Activated CD4-positive, alpha-beta T cell treated with anti-CD3 and anti-CD28 coated beads for 24 hours (primary cell): ENCODE measurements around the gene TAF4.
"Not testable (repeated sequence)": the region's sequence is repeated elsewhere in the genome, so short reads cannot be mapped to it uniquely, and the experiment has no call there.

Experiments used
- DNase-seq, 2 donors: peaks; one replicate each; pipeline ENCODE4 v3.0.0-alpha.2; 2020; ENCODE audit warnings: low read depth in 2 of 2

Gene TAF4

DNA sequence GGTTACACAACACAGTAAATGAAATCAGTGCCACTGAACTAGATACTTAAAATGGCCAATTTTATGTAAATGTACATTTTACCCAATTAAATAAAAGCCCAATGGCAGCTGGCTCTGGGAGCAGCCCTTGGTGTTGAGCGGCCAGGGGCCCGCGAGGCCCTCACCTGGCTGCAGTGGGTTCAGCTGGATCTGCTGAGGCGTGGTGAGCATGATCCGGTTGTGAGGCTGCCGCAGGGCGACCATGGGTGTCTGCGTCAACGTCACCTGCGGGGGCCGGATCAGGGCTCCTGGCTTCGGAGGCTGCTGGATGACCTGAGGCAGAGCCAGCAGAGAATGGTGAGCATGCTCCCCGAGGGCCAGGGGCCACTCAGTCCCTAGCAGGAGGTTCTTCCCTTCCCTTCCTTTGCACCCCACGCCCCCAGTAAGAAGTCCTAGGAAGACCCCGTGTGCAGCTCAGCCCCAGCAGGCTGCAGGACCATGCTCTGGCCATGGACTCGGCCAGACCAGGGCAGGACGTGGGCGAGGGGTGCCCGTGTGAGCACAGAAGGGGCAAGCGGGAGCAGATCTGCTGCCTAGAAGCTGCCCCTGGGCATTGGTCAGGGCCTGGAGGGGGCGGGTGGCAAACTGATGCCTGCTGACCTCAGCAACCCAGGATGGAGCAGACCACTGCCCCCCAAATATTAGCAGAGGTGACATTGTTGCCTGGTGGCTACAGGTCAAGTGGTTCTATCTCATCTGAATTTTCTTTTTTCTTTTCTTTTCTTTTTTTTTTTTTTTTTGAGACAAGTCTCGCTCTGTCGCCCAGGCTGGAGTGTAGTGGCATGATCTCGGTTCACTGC is 61.9 kb downstream of the TAF4 start:
- DNase-seq = no peak

DNA sequence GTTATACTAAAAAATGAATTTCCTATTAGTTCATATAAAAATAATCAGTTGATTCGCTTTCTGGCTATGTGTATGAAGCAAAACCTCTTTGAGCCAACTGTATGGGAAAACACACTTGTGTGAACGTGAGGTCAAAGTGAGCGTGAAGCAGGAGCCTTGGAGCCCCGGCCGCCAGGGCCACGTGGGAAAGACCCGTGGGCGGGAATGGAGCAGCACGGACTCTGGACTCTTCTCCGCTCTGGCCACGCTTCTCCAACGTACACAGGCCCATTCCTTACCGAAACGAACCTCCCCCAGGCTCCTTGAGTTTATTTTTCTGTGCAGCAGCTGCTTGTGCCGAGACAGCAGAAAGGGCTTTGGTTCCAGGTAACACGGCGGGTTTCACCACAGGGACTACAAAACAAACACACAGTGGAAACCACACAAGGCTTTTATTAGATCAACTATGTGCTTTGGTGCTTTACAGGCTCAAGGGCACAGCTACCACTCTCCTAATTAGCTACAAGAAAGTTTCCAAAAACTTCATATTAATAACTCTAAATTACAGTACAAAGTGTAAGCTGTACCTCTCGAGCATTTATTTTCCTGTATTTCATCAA is 62.7 kb downstream of the TAF4 start:
- DNase-seq = no peak

DNA sequence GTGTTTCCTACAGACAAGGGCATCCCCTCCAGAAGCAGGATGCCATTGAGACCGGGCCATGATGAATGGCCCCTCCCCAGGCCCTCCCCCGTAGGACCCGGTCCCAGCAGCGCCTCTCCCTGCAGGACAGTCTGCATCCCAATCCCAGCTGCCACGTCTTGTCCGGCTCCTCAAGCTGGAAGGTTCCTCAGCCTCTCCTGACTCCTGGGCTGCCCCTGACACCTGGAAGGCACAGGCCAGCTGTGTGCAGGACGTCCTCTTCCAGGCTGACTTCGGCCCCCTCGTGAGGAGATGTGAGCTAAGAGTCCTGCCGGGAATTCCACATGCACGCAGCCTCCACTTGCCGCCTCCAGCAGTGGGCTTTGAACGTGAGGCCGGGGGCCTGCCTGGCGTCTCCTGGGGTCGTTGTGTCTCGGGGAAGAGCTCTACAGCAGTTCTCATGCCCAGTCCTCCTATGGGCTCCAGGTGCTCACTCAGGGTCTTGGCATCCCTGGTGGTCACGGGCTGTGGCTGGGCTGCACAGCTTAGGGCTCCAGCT is 64.4 kb downstream of the TAF4 start:
- no peak for DNase-seq

- no peak for DNase-seq
These were observed 67.1 kb downstream of the TAF4 start for GRCh38 chr20:61998343-61999121.

GRCh38 chr20:61997891-61998290 is 67.8 kb downstream of the TAF4 start:
- no peak for DNase-seq

DNA sequence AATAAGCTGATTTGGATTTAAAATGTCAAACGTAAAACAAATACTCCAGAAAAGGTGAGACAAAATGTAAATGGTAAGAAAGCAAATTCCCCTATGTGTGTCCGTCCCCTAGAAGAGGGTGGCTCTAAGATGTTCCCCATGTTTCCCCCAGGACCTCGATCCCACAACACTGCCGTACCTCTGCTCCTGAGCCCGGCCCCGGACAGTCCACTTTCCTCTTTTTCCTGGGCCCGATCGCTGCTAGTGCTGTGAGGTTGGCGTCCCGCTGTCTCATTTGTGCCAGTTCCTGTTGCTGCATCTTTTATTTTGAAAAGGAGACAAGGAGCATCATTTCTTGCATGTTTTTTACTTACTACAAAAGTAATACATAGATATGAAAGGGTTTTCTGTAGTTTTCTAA is 68.3 kb downstream of the TAF4 start:
- DNase-seq = no peak

DNA sequence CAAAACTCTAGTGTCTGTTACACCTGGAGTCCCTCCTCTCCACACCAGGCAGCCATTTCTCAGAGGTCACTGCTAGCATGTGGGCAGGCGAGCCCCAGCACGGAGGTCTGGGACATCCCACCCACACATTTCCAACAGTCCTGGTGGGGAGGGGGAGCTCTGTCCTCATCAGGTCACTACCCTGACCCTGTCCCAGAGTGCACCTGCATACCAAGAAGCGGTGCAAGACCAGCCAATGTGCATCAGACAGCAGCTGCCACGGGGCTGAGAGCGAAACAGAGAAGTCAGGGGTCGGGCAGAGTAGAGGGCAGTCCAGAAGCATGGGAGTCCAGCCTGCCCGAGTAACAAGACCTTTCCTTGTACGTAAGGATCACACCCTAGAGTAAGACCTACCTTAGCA is 71.1 kb downstream of the TAF4 start:
- no peak for DNase-seq

GRCh38 chr20:61993058-61993457 is 72.6 kb downstream of the TAF4 start:
- no peak for DNase-seq

DNA sequence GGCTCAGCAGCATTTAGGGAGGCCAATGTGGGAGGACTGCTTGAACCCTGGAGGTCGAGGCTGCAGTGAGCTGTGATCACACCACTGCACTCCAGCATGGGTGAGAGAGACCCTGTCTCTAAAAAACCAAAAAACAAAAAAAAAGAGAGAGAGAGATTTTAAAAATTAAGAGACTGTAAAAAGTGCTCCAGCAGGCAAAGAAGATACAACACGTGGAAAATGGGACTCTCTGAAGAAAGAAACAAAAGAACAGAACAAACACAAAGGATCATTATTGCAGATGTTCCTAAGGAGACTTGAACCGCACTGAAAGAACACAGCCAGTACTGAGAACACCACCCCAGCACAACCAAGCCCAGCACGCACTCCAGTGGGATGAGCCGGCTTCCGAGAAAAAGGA is 74.2 kb downstream of the TAF4 start:
- no peak for DNase-seq

DNA sequence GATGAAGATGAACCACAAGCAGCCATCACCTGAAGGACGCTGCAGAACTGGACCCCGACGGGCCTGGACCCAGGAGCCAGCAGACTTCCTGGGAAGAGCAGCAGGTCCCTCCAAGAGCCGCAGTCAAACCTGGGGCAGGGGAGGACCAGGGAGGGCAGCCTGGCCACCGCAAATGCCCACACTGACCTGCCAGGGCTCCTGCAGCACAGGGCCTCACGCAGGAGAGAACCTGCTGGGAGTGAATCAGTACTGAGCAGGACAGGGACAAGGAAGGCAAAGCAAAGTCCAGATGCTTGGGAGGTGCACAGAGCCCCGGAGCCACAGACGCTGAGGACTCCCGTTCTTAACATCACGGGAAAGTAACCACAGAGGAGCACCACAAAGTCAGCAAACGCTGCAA is 75.2 kb downstream of the TAF4 start:
- DNase-seq = no peak

DNA sequence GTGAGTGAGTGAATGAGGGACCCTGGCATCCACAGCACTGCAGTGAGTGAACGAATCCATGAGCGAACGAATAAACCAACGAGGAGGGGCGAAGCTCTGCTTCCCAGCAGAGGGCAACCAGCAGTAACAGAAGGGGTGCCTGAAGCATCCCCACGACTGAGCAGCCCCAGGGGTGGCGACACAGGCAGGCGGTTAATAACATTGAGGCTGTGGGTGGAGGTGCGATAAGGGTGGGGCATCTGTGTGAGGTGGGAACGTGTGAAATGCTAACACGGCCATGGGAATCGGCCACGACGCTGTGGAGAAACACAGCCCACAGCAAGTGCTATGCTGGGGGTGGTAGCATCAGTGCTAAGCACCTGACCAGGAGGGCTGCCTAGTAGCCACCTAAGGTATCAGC is 75.9 kb downstream of the TAF4 start:
- no peak for DNase-seq

- no peak for DNase-seq
These were observed 77.0 kb downstream of the TAF4 start for GRCh38 chr20:61988665-61989064.

- no peak for DNase-seq
These were observed 78.8 kb downstream of the TAF4 start for GRCh38 chr20:61986762-61987321.

DNA sequence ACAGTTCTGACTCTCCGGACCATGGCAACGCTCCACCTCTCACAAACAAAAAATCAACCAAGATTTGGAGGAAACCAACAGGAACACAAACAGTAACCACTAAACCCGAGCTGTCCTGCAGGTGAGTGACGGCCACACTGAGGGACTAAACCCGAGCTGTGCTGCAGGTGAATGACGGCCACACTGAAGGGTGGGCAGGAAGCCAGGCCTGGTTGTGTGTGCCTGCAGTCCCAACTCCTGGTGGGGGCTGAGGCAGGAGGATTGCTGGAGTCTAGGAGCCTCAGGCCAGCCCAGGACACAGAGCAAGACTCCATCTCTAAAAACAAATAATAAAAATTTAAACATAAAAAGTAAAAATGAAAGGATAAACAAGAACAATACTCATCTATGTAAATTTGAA is 80.6 kb downstream of the TAF4 start:
- DNase-seq = no peak

GRCh38 chr20:61984431-61984830 is 81.2 kb downstream of the TAF4 start:
- not testable (repeated sequence) for DNase-seq

DNA sequence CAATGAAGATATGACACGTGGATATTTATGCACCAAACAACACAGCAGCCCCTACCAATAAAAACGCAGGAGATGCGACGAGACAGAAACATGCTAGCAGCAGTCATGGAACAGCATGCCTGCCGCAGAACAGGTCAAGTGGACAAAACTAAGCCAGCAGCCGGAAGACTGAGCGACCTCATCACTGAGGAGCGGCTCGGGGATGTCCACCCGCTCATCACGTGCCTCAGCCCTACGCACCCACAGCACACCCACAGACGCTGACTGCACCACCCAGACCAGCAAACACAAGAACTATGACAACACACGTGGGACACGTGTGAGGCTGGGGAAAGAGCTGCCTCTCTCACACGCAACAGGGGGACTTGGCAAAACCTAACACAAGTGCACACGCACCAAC is 81.7 kb downstream of the TAF4 start:
- DNase-seq = no peak

- DNase-seq = no peak
These were observed 82.7 kb downstream of the TAF4 start for GRCh38 chr20:61982951-61983315.

DNA sequence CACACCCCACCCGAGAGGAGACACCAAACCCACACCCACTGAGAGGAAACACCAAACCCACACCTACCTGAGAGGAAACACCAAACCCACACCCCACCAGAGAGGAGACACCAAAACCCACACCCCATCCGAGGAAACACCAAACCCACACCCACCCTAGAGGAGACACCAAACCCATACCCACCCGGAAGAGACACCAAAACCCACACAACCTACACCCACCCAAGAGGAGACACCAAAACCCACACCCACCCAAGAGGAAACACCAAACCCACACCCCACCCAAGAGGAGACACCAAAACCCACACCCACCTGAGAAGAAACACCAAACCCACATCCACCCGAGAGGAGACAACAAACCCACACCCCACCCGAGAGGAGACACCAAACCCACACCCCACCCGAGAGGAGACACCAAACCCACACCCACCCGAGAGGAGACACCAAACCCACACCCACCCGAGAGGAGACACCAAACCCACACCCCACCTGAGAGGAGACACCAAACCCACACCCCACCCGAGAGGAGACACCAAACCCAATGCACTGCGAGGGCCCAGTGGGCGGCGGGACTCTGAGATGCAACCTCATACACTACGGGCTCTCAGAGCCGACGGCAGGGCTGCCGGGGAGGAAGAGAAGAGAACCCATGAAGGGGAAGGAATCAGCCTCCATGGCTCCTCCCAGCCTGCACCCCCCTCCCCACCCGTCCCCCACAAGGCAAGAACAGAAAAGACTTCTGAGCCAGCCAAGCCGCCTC is 83.3 kb downstream of the TAF4 start:
- DNase-seq = no peak

DNA sequence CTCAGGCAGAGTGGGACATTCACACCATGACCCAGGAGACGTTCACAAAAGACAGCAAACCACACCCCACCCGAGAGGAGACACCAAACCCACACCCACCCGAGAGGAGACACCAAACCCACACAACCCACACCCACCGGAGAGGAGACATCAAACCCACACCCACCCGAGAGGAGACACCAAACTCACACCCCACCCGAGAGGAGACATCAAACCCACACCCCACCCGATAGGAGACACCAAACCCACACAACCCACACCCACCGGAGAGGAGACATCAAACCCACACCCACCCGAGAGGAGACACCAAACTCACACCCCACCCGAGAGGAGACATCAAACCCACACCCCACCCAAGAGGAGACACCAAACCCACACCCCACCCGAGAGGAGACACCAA is 84.0 kb downstream of the TAF4 start:
- DNase-seq = not testable (repeated sequence)

GRCh38 chr20:61980647-61981583 is 84.8 kb downstream of the TAF4 start:
- DNase-seq = no peak
